ENCODE results near the gene BNC2.

BNC2 gene

DNA sequence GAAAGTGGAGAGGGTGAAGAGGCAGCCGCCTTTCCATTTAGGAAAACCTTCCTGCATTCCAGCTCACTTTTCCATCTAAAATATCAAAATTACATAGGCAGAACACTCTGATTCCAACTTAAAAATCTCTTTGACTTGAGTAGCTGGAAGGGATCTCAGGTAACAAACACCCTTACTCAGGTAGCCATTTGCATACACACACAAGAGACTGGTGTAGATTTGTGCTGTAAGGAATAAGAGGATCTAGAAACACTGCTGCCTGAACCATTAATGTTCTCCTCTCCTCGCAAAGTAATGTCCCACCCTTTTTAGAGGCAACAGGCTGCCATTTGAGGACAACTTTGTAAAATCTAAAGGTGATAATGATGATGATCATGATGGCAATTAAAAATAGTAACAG lies 53.5 kb downstream of the BNC2 start:
- in situ Hi-C loops (cut with MboI; ENCODE audit: low sequenced_read_pairs, unreplicated experiment) = no loop called here
- TF ChIP-seq, protein P1, sequence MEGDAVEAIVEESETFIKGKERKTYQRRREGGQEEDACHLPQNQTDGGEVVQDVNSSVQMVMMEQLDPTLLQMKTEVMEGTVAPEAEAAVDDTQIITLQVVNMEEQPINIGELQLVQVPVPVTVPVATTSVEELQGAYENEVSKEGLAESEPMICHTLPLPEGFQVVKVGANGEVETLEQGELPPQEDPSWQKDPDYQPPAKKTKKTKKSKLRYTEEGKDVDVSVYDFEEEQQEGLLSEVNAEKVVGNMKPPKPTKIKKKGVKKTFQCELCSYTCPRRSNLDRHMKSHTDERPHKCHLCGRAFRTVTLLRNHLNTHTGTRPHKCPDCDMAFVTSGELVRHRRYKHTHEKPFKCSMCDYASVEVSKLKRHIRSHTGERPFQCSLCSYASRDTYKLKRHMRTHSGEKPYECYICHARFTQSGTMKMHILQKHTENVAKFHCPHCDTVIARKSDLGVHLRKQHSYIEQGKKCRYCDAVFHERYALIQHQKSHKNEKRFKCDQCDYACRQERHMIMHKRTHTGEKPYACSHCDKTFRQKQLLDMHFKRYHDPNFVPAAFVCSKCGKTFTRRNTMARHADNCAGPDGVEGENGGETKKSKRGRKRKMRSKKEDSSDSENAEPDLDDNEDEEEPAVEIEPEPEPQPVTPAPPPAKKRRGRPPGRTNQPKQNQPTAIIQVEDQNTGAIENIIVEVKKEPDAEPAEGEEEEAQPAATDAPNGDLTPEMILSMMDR (IDR thresholded peaks at IDR 0.05; ENCODE audit: borderline replicate concordance, control extremely low read depth, extremely low read depth, insufficient read depth, missing control alignments) = no peak

DNA sequence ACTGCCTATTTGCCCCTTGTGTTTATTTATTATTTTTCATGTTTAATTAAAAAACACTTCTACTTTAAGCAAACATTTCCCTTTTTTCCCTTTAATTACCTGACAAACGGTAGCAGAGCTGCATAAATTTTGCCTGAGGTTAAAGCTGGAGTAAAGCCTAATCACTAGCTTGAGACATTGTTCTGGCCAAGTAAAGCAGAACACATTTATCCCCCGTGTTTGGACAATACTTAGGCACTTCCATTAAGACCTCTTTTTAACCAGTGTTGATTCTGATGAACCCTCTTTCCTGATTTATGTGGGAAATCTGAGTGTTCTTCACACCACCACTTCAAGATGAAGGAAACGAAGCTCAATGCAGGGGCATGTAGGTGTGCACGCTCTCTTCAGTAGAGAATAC lies 54.5 kb downstream of the BNC2 start:
- in situ Hi-C loops (cut with MboI; ENCODE audit: low sequenced_read_pairs, unreplicated experiment) = no loop called here
- TF ChIP-seq, protein P1 (IDR thresholded peaks at IDR 0.05; ENCODE audit: borderline replicate concordance, control extremely low read depth, extremely low read depth, insufficient read depth, missing control alignments) = no peak
- DNase-seq (ENCODE audit: low spot score) = no peak

More for the DNA sequence above, 53.5 kb downstream of the BNC2 start:
- DNase-seq (ENCODE audit: low spot score) = no peak

DNA sequence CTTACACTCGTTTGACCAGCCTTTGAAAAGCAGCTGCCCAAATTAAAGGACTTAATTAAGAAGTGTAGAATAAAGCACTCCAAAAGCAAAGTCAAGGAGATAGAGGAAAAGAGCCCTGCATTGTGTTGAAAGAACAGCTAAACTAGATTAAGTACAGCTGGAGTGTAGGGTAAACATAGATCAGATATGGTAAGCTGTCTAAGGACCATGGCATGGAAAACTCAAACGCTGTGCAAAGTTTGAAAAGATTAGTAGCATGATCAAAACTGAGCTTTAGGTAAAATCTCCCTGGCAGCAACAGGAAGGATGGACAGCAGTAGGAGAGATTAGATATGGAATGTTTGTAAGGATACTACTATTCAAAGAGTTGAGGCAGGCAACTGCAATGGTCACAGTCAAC lies 55.4 kb downstream of the BNC2 start:
- DNase-seq (ENCODE audit: low spot score) = no peak
- TF ChIP-seq, protein P1 (IDR thresholded peaks at IDR 0.05; ENCODE audit: borderline replicate concordance, control extremely low read depth, extremely low read depth, insufficient read depth, missing control alignments) = no peak
- in situ Hi-C loops (cut with MboI; ENCODE audit: low sequenced_read_pairs, unreplicated experiment) = no loop called here

DNA sequence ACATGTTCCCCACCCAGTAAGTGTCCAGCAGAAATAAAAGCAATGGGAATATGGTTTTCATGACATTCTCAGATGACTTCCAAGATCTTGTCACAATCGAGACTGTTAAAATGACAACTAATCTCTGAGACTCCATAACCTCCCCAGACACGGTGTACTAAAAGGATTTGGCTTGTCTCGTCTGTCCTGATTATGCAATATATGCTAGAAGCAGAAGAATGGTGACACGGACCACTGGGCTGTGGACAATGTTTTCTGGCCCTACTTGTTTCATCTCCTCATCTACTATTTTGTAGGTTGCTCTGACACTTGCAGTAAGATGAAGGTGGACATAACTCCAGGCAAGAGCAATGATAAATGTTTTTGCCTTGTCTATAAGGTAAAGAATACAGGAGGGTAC lies 56.6 kb downstream of the BNC2 start:
- TF ChIP-seq, protein P1 (IDR thresholded peaks at IDR 0.05; ENCODE audit: borderline replicate concordance, control extremely low read depth, extremely low read depth, insufficient read depth, missing control alignments) = no peak
- in situ Hi-C loops (cut with MboI; ENCODE audit: low sequenced_read_pairs, unreplicated experiment) = no loop called here
- no peak for DNase-seq (ENCODE audit: low spot score)

DNA sequence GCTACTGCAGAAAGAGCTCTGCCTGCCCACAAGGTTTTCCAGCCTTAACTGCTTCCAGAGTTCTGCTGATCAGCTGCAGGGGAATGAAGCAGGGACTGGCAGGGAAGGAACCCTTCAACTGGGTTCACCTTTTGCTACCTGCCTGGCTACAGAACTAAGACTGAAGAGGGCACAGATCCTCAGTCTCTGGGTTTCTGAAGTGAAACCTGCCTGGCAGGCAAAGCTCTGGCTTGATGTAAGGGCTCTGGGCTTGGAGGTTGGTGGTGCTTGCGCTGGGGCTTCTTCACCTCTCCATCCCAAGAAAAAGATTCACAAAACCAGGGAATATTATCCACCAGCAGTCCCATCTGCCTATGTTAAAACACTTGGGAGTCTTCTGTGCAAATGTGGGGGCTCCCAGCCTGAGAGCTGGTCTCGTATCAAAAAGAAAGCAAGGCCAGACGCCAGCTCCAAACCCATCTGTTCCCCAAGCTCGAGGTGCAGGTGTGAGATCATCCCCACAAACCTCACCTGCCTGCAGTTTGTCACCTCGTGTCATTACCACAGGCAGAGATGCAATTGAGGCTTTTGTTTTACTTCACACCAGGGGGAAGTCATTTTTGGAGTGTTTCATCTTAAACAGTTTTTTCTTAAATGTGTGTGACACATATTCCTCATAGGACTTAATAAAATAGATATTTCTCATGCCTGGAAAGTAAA lies 58.3 kb downstream of the BNC2 start:
- no peak for DNase-seq (ENCODE audit: low spot score)

DNA sequence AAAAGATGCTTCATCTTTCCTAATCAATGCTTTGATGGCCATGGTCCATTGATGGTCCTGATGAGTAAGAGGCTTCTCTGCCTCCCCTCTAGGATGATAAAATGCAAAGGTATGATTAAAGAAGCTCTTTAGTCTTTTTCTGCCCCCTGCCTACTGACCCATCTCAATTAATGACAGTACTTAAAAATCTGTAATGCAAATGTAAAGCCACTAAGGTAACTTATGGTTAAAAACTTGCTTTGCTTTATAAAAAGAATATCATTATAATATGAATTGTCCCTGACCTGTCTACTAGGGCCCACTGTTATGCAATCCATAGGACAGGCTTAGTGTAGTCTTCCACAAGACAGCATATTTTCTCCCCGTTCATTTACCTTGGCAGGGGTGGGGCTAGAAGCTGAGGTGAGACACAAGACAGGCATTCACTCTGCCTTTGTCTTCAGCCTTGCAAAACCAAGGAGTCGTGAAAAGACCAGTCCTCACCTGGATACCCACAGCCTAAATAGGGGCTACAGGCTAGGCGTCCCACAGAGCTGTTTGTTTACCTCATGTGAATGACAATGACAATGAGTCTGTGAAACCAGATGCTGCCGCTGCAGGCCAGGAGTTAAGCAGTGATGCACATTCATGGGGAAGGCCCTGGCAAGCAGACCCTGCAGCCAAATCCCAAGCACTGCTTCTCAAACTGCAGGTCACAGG lies 60.4 kb downstream of the BNC2 start:
- DNase-seq (ENCODE audit: low spot score) = no peak
- in situ Hi-C loops (cut with MboI; ENCODE audit: low sequenced_read_pairs, unreplicated experiment) = no loop called here
- TF ChIP-seq, protein P1 (IDR thresholded peaks at IDR 0.05; ENCODE audit: borderline replicate concordance, control extremely low read depth, extremely low read depth, insufficient read depth, missing control alignments) = no peak

More for the DNA sequence above, 58.3 kb downstream of the BNC2 start:
- TF ChIP-seq, protein P1 (IDR thresholded peaks at IDR 0.05; ENCODE audit: borderline replicate concordance, control extremely low read depth, extremely low read depth, insufficient read depth, missing control alignments) = no peak
- in situ Hi-C loops (cut with MboI; ENCODE audit: low sequenced_read_pairs, unreplicated experiment) = no loop called here

Data from GM13976 (cell line).